ENCODE measurements around the gene SIAH3.
"Not testable (repeated sequence)": the region's sequence is repeated elsewhere in the genome, so short reads cannot be mapped to it uniquely, and the experiment has no call there.

SIAH3 gene, protein sequence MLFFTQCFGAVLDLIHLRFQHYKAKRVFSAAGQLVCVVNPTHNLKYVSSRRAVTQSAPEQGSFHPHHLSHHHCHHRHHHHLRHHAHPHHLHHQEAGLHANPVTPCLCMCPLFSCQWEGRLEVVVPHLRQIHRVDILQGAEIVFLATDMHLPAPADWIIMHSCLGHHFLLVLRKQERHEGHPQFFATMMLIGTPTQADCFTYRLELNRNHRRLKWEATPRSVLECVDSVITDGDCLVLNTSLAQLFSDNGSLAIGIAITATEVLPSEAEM

DNA sequence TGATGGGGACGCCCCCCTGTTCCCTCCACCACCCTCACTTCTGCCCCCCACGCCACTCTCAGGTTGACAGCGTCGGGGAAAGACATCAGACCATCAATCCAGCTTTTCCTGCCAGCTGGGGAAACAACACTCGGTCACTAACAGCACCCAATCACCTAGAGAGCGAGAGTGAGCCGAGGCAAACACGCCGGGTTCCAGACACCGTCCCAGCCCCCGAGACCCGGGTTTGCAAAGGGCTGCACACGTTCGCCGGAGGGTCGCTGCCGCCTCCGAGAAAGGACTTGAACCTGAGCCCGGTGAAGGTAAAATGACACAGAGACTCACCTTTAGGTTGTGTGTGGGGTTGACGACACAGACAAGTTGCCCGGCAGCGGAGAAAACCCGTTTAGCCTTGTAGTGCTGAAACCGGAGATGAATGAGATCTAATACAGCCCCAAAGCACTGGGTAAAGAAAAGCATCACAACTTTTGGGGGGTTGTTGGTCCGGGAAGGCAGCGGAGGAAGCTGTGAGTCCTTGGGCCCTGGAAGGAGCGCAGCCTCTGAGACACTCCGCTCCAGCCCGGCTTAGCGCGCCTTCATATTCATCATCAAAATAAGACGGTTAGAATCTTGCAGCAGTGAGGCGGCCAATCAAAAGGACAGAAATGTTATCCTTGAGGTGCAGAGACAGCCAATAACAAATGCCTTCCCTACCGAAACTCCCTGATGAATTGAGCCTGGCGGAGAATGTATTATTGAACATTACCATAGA is at the start of gene SIAH3:
Gene SIAH3 (minus strand): TSS at position 583 of the 751 bp plus-strand sequence. CDS start 124 bp downstream, at position 459.
- DNase-seq, result peak; percentile 59

DNA sequence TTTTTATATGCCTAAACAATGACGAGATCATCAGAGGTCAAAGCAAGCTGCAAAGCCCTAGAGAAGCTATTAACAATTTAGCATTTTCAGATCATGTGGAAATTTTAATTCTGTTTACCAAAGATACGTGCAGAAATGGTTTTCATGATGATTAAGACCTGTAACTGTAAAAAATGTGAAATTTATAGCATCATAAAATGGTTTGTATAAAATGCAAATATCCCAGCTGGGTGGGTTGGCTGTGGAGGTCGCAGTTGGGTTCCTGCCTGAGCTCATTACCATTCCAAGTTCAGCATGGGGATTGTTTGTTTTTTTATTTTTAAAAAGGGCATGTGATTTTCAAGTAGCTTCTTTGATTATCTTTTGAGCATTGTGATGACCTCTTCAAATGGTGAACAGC is 47.9 kb upstream of the SIAH3 start:
- no peak for DNase-seq

DNA sequence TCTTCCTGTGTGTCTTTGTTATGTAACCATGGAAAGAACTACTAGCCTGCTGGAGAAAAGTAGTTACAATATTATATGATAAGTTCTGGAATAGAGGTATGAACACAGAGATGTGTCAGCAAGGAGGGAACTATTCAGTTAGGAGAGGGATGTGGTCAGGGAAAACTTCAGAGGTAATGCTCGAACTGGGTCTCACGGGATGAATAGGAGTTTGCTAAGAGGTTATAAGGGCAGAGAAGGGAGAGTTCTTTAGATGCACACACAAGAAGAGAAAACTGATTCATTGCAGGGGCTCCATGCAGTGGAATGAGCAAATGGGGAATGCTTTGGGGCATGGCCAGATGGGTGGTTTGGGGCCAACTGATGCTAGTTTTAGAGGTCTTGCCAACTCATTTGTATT is 46.0 kb upstream of the SIAH3 start:
- DNase-seq, result no peak

DNA sequence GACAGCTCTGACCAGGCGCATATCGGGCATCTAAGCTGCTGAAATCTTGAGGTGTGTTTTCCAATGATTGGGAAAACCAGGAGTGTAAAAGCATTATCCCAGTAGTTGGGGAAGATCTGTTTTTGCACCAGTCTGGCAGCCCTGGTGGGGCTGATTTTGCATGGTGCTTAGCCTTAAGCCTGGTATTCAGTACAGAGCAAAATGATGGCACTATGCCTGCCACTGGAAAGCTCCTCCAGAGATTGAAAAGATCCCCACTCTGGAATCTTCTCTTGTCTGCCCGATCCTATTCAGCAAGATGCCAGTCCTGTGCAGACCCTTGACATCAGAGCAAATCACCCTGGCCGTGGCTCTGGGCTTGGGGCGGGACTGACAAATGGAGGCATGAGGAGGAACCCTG is 44.7 kb upstream of the SIAH3 start:
- no peak for DNase-seq

DNA sequence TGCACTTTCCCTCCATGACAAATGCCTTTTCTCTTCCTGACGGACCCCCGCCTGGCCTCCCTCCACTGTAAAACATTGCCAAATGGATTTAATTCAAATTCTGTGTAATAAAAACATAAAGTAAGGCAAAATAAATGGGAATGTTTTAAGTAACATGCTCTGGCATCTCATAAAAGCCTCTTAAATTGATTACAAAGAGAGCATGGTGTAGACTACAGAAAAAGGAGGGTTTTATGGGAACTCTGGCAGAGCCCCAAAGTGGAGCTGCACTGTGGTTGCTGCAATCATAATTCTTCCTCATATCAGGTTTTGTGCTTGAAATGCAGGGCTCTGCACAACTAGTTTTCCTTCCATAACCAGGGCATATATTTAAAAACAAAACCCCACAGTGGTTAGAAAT is 44.3 kb upstream of the SIAH3 start:
- no peak for DNase-seq

DNA sequence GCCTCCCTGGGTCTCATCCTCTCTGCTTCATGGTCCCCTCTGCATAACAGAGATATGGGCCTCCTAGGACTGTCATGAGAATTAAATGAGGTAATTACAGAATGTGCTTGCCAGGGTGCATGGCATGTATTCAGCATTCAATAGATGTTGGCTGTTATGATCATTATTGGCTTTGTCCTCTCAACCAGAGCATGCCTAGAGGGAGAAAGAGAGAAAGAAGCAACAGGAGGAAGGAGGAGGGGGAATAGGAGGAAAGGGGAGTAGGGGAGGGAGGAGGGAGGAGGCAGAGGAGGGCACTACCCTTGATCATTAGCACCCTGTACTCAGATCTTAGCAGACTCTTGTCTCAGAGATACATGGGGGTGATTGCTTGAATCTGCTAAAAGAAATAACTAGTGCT is 41.0 kb upstream of the SIAH3 start:
- DNase-seq, result no peak

DNA sequence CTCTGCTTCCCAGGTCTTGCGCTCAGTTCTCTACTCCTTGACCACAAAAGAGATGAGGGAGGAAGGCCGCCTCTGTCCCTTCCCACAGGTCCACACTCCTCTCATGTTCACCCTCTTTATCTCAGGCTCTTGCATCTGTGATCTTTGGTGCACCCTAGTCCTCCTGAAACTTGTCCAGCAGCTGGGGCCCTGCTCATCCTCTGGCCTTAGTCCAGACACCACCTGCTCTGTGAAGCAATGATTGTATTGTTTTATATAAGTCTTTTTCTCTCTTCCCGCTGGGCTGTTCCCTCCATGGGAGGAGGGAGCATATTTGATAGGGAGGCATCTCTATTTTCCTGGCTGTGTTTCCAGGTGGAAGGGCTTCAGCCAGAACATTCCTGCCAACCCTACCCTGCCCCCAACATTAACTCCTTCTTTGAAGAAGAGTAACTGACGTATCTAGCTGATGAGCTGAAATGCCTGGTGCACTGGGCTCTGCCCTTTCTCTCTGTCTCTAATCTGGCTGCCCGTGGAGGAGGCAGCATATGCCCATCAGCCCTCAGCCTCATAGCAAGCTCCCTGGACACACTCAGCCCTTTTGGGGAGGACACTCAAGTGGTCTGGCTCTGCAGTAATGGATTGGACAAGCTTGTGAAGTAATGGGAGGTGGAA is 38.2 kb upstream of the SIAH3 start:
- DNase-seq, result no peak

DNA sequence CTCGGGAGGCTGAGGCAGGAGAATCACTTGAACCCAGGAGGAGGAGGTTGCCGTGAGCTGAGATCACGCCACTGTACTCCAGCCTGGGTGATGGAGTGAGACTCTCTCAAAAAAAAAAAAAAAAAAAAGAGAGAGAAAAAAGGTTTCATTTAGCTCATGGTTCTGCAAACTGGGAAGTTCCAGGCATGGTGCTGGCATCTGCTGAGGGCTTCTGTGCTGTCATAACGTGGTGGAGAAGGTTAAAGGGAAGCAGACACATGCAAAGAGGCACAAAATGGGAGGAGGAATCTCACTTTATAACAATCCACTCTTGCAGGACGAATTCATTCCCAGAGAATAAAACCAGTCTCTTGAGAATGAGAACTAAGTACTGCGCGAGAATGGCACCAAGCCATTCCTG is 34.9 kb upstream of the SIAH3 start:
- DNase-seq, result no peak

DNA sequence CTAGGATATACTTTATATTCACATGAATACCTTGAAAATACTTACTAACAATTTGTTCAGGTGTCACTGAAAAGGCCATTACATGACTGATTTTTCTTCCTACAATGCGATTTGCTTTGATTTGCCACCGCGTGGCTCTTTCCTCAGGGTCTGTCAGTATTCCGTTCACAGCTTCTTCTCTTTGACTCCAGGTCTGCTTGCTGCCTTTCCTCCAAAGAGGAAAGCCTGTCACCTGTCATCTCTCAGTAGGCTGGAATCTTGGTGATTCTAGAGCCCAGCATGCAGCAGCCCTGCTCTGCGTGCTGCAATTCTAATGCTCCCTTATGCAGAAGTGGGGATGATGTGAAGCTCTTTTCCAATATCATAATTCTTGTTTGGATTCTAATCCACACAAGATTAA is 33.6 kb upstream of the SIAH3 start:
- no peak for DNase-seq

DNA sequence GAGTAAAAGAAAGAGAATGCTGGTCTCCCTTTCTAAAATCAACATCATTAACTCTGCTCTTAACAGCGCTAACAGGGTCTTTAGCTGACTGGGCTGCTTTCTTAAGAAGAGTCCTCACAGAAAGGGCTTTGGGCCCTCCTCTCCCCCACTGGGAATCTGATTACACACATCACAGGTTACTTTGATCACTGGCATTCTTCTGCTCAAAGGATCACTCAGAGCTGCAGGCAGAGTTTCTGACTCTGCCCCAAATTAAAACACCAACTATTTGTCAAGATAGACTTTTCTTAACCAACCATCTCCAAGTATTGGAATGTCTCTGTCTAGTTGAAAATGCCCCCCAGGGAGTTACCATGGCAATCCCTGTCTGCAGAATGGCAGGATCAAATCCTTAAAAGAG is 31.1 kb upstream of the SIAH3 start:
- DNase-seq, result no peak

DNA sequence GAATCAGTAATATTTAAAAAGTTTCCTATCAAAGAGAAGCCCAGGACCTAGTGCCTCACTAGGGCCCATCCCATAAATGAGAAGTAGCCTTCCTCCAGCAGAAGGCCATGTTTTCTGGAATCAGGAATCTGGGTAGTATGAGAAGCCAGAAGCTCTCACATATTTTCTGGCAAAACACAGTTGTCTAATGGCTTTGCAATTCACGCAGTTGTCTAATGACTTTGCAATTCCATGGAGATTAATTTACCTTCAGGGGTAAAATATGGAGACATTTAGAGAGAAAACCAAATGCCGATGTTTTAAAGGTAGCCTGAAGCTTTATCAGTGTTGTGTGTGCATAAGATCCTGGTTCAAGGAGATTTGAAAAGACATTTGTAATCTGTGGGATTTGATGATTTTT is 29.8 kb upstream of the SIAH3 start:
- DNase-seq, result no peak

DNA sequence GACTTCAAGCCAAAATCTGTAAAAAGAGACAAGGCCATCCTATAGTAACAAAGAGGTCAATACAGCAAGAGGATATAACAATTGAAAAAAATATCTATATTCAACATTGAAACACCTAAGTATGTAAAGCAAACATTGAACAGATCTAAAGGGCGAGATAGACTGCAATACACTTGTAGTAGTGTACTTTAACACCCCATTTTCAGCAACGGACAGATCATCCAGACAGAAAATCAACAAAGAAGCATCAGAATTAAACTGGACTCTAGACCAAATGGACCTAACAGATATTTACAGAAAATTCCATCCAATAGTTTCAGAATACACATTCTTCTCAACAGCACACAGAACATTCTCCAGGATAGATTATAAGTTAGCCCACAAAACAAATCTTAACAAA is 28.7 kb upstream of the SIAH3 start:
- DNase-seq, result no peak

DNA sequence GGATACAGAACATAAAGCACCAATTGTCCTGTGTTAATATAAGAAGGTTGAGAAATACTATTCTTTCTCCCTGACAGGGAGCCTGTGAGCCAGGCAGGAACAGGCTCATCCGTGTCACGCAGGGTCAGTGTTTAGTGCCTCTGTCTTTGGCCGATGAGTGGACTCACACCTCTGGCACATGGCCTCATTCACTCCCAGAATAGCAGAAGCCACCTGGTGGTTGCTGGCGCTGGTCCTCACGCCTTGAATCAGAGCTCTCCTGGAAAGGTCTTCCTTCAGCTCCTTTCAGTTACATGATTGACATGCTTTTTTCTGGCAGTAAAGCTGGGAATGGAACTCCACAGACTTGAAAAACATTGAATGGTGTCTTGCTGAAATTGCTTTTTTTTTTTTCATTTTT is 28.1 kb upstream of the SIAH3 start:
- peak; percentile 32 for DNase-seq

DNA sequence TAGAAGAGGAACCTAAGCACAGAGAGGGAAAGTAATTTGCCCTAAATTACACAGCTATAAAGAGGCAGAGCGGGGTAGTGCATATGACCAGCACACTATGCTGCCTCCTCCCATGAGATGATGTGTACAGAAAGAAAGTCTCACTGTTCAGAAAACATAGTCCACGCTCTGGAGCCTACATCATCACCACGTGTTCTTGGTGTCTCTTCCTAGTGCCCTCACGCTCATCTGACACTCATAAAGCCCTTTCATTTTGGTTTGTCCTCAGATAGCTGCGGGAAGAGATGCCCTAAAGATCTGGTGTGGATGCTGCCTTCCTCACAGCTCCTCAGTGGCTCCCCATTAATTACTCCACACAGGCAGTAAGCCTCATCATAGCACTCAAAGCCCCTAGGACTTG is 27.4 kb upstream of the SIAH3 start:
- DNase-seq, result no peak

DNA sequence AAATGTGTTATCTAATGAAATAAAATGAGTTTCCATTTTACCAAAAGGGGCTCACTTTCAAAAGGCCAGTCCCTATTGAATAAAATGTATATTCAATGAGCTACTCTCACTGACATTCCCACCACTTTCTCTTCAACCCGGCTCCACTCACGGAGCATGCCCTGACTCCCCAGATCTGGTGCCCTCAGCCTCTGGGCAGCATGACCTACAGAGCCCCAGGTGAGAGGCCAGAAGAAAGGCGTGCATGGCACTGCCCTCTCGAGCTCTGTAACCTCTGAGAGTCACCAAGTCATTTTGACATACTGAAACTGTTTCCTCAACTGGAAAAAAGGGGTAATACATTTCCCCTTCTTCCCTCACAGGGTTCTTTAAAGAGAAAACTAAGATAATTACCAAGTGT is 25.2 kb upstream of the SIAH3 start:
- no peak for DNase-seq

DNA sequence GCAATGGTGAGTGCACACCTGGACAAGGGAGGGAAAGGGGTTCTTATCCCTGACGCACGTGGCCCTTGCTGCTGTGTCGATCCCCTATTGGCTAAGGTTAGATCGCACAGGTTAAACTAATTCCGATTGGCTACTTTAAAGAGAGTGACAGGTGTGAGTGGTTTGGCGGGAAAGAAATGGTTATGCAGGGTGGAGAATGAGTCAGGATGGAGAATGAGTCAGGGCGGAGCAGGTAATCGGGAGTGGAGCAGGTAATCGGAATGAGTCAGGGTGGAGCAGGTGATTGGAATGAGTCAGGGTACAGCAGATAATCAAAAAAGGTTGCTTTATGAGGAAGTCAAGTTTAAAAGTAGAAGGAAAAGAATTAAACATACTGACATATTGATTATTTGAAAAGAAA is 24.4 kb upstream of the SIAH3 start:
- DNase-seq, result no peak

DNA sequence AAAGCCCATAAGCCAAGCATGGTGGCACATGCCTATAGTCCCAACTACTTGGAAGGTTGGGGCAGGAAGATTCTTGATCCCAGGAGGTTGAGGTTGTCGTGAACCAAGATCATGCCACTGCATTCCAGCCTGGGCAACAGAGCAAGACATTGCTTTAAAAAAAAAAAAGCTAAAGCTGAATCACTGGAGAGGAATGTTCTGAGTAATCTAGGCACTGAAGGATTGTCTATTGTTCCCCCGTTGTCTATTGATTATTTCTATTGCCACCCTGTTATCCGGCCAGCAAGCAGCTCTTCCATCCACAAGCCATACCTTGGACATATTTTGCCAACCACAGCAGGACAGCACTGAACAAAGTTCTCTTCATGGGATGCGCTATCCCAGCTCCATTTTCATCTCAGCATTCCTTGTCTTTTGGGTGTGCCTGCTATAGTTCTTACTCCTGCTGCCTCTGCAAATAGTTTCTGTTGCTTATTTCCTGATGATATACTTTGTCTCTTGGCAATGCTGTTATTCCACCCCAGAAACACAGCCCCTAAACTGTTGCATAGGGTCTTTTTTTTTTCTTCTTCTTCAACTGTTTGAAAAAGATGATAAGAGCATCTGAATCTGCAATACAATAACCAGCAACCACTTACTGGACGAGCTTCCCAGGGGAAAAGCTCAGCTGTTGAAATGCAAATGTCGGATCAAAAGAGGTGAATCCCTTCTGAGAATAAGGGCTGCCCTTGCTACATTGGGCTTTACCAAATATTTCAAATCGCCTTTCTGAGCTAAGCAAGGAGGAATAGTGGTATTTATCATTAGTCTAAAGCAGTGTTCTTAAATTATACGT is 22.2 kb upstream of the SIAH3 start:
- DNase-seq, result no peak

DNA sequence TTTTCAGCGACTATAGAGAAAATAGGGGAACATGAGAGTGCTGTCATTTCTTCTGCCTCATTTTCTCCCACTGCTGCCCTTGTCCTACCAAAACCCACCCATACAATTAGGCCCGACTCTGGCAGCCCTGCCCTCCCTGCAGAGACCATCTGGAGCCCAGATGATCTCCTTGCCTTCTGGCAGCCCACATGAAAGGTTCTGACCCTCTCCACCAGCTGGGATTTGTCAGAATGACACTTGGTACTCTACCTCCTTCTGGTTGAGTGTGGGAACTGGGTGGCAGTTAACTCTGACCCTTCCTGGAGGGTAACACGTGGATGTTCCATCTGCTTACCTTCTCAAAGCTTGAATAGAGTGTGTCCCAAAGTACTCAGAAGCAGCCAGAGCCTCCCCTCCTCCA is 21.0 kb upstream of the SIAH3 start:
- DNase-seq, result no peak

DNA sequence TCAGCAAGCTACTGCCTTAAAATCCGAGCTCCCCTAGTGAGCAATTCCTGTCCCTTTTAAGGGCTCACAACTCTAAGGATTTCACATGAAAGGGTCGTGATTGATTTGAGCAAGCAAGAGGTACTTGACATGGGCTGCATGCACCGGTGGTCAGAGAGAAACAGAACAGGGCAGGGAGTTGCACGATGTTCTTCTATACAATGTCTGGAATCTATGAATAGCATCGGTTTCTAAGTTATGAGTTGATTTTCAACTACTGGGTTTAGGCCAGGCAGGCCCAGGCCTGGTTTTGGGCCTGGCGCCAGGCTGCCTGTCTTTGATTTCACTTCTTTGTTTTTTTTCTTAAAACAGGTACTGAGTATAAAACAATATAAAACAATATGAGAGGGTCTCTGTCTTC is 19.6 kb upstream of the SIAH3 start:
- not testable (repeated sequence) for DNase-seq

DNA sequence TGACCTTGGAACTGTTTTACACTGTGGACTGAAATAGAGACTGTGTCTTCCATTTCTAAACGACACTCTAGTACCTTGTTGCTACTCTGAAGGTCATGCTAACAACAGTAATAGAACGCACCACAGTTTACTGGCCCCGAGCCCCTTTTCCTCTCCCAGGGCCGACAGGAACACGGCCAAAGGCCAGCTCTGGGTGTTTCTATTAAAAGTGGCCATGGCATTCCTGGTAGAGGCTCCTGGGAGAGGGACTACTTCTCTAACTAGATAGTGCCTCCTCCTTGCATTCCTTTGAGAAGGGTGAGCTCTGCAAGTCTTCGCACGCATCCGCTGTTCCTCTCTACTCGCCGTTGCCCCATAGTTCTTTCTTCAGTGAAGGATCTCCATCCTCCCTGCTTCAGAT is 18.7 kb upstream of the SIAH3 start:
- DNase-seq, result no peak

DNA sequence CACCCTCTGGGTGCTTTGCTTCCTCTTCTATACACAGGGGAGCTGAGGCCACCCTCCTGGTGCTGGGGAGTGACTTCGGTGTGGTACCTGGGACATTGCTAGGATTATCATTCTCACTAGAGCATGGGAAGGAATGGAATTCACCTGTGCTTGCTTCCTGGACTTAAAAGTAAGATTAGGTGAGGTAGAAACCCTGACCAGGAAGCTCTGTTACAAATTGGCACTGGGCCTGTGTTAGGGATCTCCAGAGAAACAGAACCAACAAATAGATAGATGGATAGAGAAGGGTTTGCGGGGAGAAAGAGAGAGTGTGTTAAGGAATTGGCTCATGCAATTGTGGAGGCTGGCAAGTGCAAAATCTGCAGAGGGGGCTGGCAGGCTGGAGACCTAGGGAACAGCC is 13.9 kb upstream of the SIAH3 start:
- DNase-seq, result no peak

DNA sequence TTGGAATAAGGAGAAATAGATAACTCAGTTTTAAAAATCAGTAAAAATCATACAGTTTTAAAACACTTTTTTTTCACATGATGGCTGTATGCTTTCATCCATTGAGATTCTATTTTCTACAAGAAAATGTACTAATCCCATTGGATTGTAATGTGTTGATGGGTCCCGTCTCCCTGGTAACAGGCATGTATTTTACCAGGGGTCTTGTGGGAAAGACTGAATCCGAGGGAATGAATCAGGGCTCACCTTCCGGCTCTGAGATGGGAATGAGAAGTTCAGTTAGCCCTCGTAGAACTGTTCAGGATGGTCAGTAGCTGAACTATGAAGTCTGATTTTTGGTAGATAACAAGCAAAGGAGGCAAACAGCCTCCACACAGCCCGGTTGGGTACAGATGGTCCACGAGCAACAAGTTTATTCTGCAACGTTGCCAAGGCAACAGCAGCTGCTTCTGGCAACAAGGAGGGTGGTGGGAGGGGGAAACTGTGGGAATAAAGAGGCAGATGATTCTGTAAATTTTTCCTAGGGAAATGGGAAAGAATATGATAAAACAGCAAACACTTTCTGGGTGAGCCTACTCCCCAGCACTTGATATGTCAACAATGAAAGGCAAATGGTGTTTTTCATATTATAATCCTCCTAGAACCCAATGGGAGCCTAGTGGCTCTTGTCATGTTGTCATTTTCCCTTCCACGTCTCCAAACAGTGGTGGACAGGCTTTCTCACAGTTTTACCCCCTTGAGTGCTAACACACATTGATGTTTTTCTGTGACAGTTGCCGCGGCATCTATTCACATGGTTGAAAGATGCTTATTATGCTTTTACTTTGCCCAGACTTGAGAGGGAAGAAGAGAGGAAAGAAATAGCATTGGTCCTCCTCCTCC is 12.4 kb upstream of the SIAH3 start:
- DNase-seq, result no peak
